ENCODE measurements around the gene TC2N.

The TC2N gene

DNA sequence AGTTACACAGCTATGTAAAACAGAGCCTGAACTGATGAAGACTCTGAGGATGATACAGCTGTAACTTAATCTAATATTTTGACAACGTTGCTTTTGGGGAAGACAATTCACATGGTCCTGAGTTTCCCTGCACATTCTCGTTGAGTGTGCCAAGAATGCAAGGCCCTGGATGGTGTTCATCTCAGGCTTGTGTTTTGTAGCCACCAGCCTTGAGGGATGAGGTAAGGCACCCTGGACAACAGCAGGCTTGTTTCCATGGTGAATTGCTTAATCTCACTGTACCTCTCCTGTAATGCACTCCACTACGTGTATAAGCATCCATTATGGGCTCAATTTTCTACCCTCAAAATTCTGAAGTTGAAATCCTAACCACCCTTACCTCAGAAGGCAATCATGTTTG is 137.6 kb downstream of the TC2N start:
- Histone ChIP-seq H3K9ac (ENCODE audit: insufficient read length) (no peak overlapping the region), H3K27ac (no peak overlapping the region), H3K36me3 (ENCODE audit: insufficient read depth, low read length) (no peaks in the 10 kb centered on the region), H3K4me3 (no peak overlapping the region), H3K9me3 (ENCODE audit: low read depth, low read length) (no peaks in the 10 kb centered on the region)
- TF ChIP-seq EZH2 (IDR thresholded peaks at IDR 0.05) = no peak
- TF ChIP-seq POLR2AphosphoS5 (IDR thresholded peaks at IDR 0.05; ENCODE audit: borderline replicate concordance, low read depth, low read length) = no peak
- TF ChIP-seq FOXP2 (optimal IDR thresholded peaks at IDR 0.05; ENCODE audit: control extremely low read depth, extremely low read length, insufficient read depth) = no peak
- DNase-seq (ENCODE audit: low read depth, low spot score) = no peak

All from SK-N-MC (cell line).